HL-60 (cell line): ENCODE data around the gene GAB1.

Experiments used
- DNase-seq, 2 experiments: peaks; one replicate each; pipeline ENCODE4 v3.0.0-alpha.2; 2010 to 2020; ENCODE audit warnings: low read depth in 1 of 2, low spot score in 1 of 2
- H3K27ac ChIP-seq: fragments of 250-450 bp; sonication (Bioruptor Pico); replicated peaks from 2 replicates; pipeline ENCODE4 v1.5.1; 2020; ENCODE audit warnings: mild to moderate bottlenecking, moderate library complexity
- H3K27me3 ChIP-seq: fragments of 250-450 bp; sonication (Bioruptor Pico); 2 replicates; pipeline ENCODE4 v1.5.1; 2021; ENCODE audit warnings: mild to moderate bottlenecking, moderate library complexity; ENCODE audit not compliant: insufficient read depth, poor library complexity, severe bottlenecking
- H3K4me3 ChIP-seq: replicated peaks from 2 replicates; pipeline ENCODE4 v1.5.1; 2011; ENCODE audit warnings: mild to moderate bottlenecking, control low read depth, low read length; ENCODE audit not compliant: insufficient read depth
- GABPA ChIP-seq: IDR thresholded peaks from 2 replicates; pipeline ENCODE4 v1.6.1; 2012; ENCODE audit warnings: low read depth
- POLR2AphosphoS5 ChIP-seq: IDR thresholded peaks from 2 replicates; pipeline ENCODE4 v1.6.1; 2012; ENCODE audit warnings: low read depth
- SPI1 ChIP-seq: IDR thresholded peaks from 2 replicates; pipeline ENCODE4 v1.6.1; 2012; ENCODE audit warnings: low read depth, mild to moderate bottlenecking, borderline replicate concordance
- TF ChIP-seq, protein P1 (sequence below): IDR thresholded peaks from 2 replicates; pipeline ENCODE4 v1.6.1; 2012; ENCODE audit warnings: low read depth; ENCODE audit not compliant: insufficient replicate concordance
- TF ChIP-seq, protein P2 (sequence below): IDR thresholded peaks from one replicate; pipeline ENCODE4 v1.5.1; 2011; ENCODE audit warnings: low read length, control low read depth, inconsistent platforms; ENCODE audit not compliant: insufficient read depth

The GAB1 gene

GRCh38 chr4:143345356-143345755, 8.7 kb downstream of the GAB1 start:
- Histone ChIP-seq H3K27me3 (no peaks in the 10 kb centered on the region), H3K4me3 (no peak overlapping the region), H3K27ac (no peak overlapping the region)
- TF ChIP-seq SPI1: no peak
- TF ChIP-seq, protein P1, sequence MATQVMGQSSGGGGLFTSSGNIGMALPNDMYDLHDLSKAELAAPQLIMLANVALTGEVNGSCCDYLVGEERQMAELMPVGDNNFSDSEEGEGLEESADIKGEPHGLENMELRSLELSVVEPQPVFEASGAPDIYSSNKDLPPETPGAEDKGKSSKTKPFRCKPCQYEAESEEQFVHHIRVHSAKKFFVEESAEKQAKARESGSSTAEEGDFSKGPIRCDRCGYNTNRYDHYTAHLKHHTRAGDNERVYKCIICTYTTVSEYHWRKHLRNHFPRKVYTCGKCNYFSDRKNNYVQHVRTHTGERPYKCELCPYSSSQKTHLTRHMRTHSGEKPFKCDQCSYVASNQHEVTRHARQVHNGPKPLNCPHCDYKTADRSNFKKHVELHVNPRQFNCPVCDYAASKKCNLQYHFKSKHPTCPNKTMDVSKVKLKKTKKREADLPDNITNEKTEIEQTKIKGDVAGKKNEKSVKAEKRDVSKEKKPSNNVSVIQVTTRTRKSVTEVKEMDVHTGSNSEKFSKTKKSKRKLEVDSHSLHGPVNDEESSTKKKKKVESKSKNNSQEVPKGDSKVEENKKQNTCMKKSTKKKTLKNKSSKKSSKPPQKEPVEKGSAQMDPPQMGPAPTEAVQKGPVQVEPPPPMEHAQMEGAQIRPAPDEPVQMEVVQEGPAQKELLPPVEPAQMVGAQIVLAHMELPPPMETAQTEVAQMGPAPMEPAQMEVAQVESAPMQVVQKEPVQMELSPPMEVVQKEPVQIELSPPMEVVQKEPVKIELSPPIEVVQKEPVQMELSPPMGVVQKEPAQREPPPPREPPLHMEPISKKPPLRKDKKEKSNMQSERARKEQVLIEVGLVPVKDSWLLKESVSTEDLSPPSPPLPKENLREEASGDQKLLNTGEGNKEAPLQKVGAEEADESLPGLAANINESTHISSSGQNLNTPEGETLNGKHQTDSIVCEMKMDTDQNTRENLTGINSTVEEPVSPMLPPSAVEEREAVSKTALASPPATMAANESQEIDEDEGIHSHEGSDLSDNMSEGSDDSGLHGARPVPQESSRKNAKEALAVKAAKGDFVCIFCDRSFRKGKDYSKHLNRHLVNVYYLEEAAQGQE: no peak
- TF ChIP-seq, protein P2, sequence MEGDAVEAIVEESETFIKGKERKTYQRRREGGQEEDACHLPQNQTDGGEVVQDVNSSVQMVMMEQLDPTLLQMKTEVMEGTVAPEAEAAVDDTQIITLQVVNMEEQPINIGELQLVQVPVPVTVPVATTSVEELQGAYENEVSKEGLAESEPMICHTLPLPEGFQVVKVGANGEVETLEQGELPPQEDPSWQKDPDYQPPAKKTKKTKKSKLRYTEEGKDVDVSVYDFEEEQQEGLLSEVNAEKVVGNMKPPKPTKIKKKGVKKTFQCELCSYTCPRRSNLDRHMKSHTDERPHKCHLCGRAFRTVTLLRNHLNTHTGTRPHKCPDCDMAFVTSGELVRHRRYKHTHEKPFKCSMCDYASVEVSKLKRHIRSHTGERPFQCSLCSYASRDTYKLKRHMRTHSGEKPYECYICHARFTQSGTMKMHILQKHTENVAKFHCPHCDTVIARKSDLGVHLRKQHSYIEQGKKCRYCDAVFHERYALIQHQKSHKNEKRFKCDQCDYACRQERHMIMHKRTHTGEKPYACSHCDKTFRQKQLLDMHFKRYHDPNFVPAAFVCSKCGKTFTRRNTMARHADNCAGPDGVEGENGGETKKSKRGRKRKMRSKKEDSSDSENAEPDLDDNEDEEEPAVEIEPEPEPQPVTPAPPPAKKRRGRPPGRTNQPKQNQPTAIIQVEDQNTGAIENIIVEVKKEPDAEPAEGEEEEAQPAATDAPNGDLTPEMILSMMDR: no peak
- no peak for TF ChIP-seq GABPA
- TF ChIP-seq POLR2AphosphoS5: no peak
- no peak for DNase-seq

- Histone ChIP-seq H3K4me3 (no peak overlapping the region), H3K27me3 (no peaks in the 10 kb centered on the region), H3K27ac (no peak overlapping the region)
- no peak for DNase-seq
- TF ChIP-seq, protein P2: no peak
- TF ChIP-seq POLR2AphosphoS5 (no peak), SPI1 (no peak), GABPA (no peak)
- TF ChIP-seq, protein P1: no peak
Observed at GRCh38 chr4:143346206-143346605, 9.5 kb downstream of the GAB1 start.

DNA sequence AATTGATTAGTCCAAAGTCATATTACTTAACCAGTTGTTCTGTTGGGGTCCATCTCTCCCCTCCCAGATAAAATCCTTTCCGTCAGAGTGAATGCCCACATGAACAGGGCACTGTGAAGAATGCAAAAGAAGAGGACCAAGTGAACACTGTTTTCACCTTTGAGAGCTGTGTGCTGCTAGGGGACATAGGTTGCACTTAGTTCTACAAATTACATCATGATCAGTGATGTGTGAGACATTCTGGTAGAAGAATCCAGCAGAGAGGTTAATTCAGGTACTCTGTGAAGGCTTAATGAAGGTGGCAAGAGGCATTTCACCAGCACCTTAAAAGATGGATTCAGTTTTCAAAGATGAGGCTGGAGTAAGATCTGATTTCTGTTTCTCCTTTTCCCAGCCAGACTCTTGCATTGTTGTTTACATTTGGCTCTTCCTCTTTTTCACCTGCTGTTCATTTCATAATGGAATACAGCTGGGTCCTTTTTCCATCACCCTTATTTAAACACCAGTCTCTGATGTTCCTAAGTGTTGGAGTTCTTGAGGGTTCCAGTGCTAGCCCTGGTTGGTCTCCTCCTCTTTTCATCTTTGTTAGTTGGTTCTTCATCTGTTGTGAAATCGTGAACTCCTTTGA, 10.9 kb downstream of the GAB1 start:
- no peak overlapping the region for H3K27ac ChIP-seq
- no peak overlapping the region for H3K4me3 ChIP-seq
- TF ChIP-seq, protein P1: no peak
- TF ChIP-seq POLR2AphosphoS5 (no peak), SPI1 (no peak), GABPA (no peak)
- TF ChIP-seq, protein P2: no peak
- DNase-seq: no peak
- H3K27me3 ChIP-seq: no peaks in the 10 kb centered on the region
